Measurements from ENCODE around the gene TRIM27.
"Not testable (repeated sequence)": the region's sequence is repeated elsewhere in the genome, so short reads cannot be mapped to it uniquely, and the experiment has no call there.

The TRIM27 gene

DNA sequence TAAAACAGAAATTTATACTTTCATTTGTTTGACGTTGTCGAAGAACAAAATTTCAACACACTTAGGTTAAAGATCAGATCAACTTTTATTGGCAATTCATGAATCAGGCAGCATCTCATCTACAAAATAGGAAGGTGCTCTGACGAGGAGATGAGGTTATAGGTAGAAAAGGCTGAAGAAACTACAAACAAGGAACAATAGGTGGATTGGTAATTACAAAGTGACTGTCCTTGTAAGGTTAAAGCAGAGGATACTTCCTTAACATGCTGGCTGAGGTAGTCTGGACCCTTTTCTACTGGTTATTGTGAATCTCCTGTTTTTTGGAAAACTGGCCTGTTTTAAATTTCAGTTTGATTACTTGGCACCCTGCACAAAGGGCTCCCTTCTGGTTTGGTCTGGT lies 32.5 kb upstream of the TRIM27 start:
- DNase-seq (ENCODE audit: extremely low spot score), result no peak
- ChIA-PET POLR2A (no interaction called here), CTCF (interaction anchor here (1.3 kb wide), 1 partner anchor 118 kb away, joined by 3 read pairs; no protein-coding TSS in a partner anchor)
- TF ChIP-seq, protein P1, sequence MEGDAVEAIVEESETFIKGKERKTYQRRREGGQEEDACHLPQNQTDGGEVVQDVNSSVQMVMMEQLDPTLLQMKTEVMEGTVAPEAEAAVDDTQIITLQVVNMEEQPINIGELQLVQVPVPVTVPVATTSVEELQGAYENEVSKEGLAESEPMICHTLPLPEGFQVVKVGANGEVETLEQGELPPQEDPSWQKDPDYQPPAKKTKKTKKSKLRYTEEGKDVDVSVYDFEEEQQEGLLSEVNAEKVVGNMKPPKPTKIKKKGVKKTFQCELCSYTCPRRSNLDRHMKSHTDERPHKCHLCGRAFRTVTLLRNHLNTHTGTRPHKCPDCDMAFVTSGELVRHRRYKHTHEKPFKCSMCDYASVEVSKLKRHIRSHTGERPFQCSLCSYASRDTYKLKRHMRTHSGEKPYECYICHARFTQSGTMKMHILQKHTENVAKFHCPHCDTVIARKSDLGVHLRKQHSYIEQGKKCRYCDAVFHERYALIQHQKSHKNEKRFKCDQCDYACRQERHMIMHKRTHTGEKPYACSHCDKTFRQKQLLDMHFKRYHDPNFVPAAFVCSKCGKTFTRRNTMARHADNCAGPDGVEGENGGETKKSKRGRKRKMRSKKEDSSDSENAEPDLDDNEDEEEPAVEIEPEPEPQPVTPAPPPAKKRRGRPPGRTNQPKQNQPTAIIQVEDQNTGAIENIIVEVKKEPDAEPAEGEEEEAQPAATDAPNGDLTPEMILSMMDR (IDR thresholded peaks at IDR 0.05; ENCODE audit: control extremely low read depth, extremely low read depth, low read depth, missing control alignments), result no peak

DNA sequence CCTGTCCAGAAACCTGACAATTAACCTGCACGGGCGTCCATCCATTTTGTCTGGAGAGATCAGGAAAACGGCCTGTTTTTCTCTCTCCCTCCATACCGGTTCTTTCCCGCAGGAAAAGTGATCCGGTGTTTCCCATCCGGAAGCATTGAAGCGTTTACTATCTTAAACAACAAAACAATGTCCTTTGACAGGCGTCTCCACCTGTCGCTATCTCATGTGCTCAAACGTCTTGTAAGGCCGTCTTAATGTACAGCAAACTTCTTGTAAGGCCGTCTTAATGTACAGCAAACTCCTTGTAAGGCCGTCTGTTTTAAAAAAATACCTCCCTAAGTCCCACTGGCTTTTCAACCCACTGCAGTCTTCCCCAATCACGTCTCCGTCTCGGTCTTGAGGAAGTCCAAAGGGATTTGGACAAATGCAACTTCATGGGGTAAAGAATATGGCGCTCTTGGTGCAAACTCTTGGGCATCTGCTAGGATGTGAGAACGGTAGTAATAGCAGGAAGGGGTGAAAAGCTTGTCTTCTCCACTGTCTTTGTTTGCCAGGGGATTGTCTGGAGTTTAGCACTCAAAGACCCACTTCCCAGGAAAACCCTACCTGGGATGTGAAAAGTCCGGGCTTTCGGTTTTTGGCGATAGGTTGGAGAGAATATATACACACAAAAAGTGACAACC lies 29.9 kb upstream of the TRIM27 start:
- ChIA-PET POLR2A (no interaction called here), CTCF (interaction anchor here (1.2 to 1.9 kb wide), 2 partner anchors 23 to 105 kb away, joined by 3 to 6 read pairs; no protein-coding TSS in a partner anchor)
- TF ChIP-seq, protein P1 (IDR thresholded peaks at IDR 0.05; ENCODE audit: control extremely low read depth, extremely low read depth, low read depth, missing control alignments), result no peak
- DNase-seq (ENCODE audit: extremely low spot score), result no peak

DNA sequence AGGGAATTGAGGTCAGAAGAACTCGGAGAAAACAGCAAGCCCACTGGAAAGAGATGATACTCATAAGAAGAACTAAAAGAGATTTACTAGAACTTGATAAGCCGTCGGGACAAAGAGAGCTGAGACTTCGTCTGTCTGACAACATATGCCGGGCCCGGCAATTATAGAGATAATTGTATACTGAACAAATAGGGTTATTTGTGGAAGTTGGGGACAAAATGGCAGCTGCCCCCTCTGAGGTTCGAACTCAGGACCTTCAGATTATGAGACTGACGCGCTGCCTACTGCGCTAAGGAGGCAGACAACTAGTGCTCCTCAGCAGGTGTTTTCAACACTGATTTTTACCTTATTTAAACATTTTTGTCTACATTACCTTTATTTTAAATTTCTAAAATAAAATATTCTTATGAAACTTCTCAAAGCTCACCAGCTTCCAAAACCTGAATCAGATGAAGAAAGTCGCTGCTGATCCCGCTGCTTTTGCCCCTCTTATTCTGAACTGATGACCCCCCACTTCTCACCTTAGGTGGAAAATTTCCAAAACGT lies 29.3 kb upstream of the TRIM27 start:
- peak; percentile 65 for DNase-seq (ENCODE audit: extremely low spot score)
- ChIA-PET CTCF (interaction anchor here (0.9 to 1.9 kb wide), 5 partner anchors 24 to 116 kb away, joined by 3 to 7 read pairs (median 4); no protein-coding TSS in a partner anchor), POLR2A (no interaction called here)
- TF ChIP-seq, protein P1 (IDR thresholded peaks at IDR 0.05; ENCODE audit: control extremely low read depth, extremely low read depth, low read depth, missing control alignments), result no peak

DNA sequence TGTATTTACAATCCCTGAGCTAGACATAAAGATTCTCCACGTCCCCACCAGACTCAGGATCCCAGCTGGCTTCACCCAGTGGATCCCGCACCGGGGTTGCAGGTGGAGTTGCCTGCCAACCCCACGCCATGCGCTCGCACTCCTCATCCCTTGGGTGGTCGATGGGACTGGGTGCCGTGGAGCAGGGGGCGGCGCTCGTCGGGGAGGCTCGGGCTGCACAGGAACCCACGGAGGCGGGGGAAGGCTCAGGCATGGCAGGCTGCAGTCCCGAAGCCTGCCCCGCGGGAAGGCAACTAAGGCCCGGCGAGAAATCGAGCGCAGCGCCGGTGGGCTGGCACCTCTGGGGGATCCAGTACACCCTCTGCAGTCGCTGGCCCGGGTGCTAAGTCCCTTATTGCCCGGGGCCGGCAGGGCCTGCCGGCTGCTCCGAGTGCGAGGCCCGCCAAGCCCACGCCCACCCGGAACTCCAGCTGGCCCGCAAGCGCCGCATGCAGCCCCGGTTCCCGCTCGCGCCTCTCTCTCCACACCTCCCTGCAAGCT lies 25.9 kb upstream of the TRIM27 start:
- ChIA-PET CTCF (interaction anchor here (0.6 kb wide), 1 partner anchor 113 kb away, joined by 3 read pairs; no protein-coding TSS in a partner anchor), POLR2A (interaction anchor here (0.6 kb wide), 1 partner anchor 27 kb away, joined by 3 read pairs; no protein-coding TSS in a partner anchor)
- DNase-seq (ENCODE audit: extremely low spot score), result not testable (repeated sequence)

DNA sequence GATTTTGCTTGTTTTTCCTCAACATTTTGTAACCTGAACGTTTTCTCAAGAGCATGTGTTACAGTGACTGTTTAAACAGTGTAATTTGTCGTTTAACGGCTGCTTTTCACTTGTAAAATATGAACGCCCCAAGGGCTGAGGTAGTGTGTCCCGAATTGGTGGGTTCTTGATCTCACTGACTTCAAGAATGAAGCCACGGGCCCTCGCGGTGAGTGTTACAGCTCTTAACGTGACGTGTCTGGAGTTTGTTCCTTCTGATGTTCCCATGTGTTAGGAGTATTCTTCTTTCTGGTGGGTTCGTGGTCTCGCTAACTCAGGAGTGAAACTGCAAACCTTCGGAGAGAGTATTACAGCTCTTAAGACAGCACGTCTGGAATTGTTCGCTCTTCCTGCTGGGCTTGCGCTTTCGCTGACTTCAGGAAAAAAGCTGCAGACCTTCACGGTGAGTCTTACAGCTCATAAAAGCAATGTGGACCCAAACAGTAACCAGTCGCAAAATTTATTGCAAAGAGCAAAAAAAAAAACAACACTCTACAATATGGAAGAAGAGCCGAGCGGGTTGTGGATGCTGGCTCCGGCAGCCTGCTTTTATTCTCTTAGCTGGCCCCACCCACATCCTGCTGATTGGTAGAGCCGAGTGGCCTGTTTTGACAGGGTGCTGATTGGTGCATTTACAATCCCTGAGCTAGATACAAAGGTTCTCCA lies 25.1 kb upstream of the TRIM27 start:
- ChIA-PET CTCF (interaction anchor here (0.6 to 0.9 kb wide), 2 partner anchors 28 to 113 kb away, joined by 3 read pairs; no protein-coding TSS in a partner anchor), POLR2A (interaction anchor here (0.6 kb wide), 1 partner anchor 26 kb away, joined by 3 read pairs; no protein-coding TSS in a partner anchor)
- TF ChIP-seq, protein P1 (IDR thresholded peaks at IDR 0.05; ENCODE audit: control extremely low read depth, extremely low read depth, low read depth, missing control alignments), result no peak
- DNase-seq (ENCODE audit: extremely low spot score), result no peak

DNA sequence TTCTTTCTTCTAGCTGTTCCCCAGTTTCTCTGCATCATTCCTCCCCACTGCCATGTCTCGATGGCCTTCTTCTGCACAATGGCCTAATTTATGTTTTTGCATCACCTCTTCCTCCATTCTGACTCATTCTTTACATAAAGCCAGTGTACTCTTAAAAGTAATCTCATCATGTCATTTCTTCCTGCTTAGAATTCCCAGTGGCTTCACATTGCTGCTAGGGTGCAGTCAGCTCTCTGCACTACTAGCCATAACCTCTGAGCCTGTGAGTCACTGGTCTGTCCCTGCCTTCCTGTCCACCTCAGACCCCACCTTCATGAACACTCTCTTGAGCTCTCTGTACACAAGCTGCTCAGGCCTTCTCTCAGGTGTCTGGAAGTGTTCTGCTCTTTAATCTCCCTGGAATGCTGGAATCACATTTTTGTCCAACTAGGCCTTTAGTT lies 24.1 kb upstream of the TRIM27 start:
- TF ChIP-seq, protein P1 (IDR thresholded peaks at IDR 0.05; ENCODE audit: control extremely low read depth, extremely low read depth, low read depth, missing control alignments), result no peak
- ChIA-PET POLR2A (interaction anchor here (0.5 kb wide), 1 partner anchor 52 kb away, joined by 4 read pairs; no protein-coding TSS in a partner anchor), CTCF (interaction anchor here (0.9 to 1.0 kb wide), 2 partner anchors 110 to 111 kb away, joined by 3 to 4 read pairs; no protein-coding TSS in a partner anchor)
- no peak for DNase-seq (ENCODE audit: extremely low spot score)

Data from GM10248 (cell line).